ENCODE data around the gene TSEN54. TPM values are rescaled to one million over a fixed set of nuclear protein-coding genes. Genes with fewer than 3 reads are reported as not detected.

TSEN54 gene
- total and polyA plus RNA-seq, 2 experiments from 2014 or later: 45.9 to 62.5 TPM

GRCh38 chr17:75503337-75503950 is 12.9 kb upstream of the TSEN54 start:
- H3K36me3 ChIP-seq (ENCODE audit: insufficient read depth): no peaks in the 10 kb centered on the region

GRCh38 chr17:75503976-75504346 is 12.4 kb upstream of the TSEN54 start:
- no peak for DNase-seq (ENCODE audit: low spot score)
- Histone ChIP-seq H3F3A (replicated peaks; ENCODE audit: low read depth) (no peaks in the 10 kb centered on the region), H3K27ac (ENCODE audit: low read depth) (no peak overlapping the region), H3K4me1 (ENCODE audit: insufficient read depth) (no peaks in the 10 kb centered on the region), H3K4me2 (no peak overlapping the region), H2AFZ (no peak overlapping the region), H3K79me2 (replicated peaks; ENCODE audit: insufficient read depth) (no peaks in the 10 kb centered on the region), H3K27me3 (ENCODE audit: insufficient read depth) (no peaks in the 10 kb centered on the region), H4K20me1 (replicated peaks; ENCODE audit: insufficient read depth) (no peaks in the 10 kb centered on the region), H3K9me2 (ENCODE audit: insufficient read depth) (no peaks in the 10 kb centered on the region), H3K36me3 (ENCODE audit: insufficient read depth) (no peaks in the 10 kb centered on the region), H3K4me3 (no peak overlapping the region)
- no peaks in the 10 kb centered on the region; the same call in 1 of the 3 replicates for H3K4me1 Mint-ChIP-seq
- no peak for ATAC-seq
- H3K27ac Mint-ChIP-seq: no peak overlapping the region
- H3K27me3 Mint-ChIP-seq (ENCODE audit: insufficient read depth, low read depth, poor library complexity): peaks cover 6% of the 10 kb centered on the region
- H3K9me3 Mint-ChIP-seq: no peaks in the 10 kb centered on the region
- H3K36me3 Mint-ChIP-seq (ENCODE audit: low read depth): peaks cover 17% of the 10 kb centered on the region; the same call in 2 of the 3 replicates
- H3K4me3 Mint-ChIP-seq: no peak overlapping the region
- TF ChIP-seq POLR2AphosphoS5 (IDR thresholded peaks at IDR 0.05; ENCODE audit: low read depth): no peak
- no peak for TF ChIP-seq STAT1 (IDR thresholded peaks at IDR 0.05; ENCODE audit: unreplicated experiment)
- TF ChIP-seq EZH2phosphoT487 (IDR thresholded peaks at IDR 0.05; ENCODE audit: unreplicated experiment): no peak
- TF ChIP-seq NANOG (IDR thresholded peaks at IDR 0.05; ENCODE audit: borderline replicate concordance): no peak
- TF ChIP-seq JUNB (IDR thresholded peaks at IDR 0.05; ENCODE audit: unreplicated experiment): no peak
- no peak for TF ChIP-seq EZH2 (IDR thresholded peaks at IDR 0.05; ENCODE audit: low read depth, unreplicated experiment)
- TF ChIP-seq ZNF114 (CRISPR knock-in tag; IDR thresholded peaks at IDR 0.05): no peak
- no peak for TF ChIP-seq CREB1 (CRISPR knock-in tag; IDR thresholded peaks at IDR 0.05; ENCODE audit: low read depth)
- no peak for TF ChIP-seq CTCF (conservative IDR thresholded peaks at IDR 0.05; ENCODE audit: low read depth in 2 of 2)
- TF ChIP-seq REST (IDR thresholded peaks at IDR 0.05; ENCODE audit: unreplicated experiment): no peak

More at GRCh38 chr17:75503337-75503950, 12.9 kb upstream of the TSEN54 start:
- Histone ChIP-seq H3K27me3 (ENCODE audit: insufficient read depth) (no peaks in the 10 kb centered on the region), H3K4me2 (no peak overlapping the region), H3F3A (replicated peaks; ENCODE audit: low read depth) (no peaks in the 10 kb centered on the region), H3K4me1 (ENCODE audit: insufficient read depth) (no peaks in the 10 kb centered on the region), H2AFZ (no peak overlapping the region), H4K20me1 (replicated peaks; ENCODE audit: insufficient read depth) (no peaks in the 10 kb centered on the region), H3K79me2 (replicated peaks; ENCODE audit: insufficient read depth) (no peaks in the 10 kb centered on the region), H3K9me2 (ENCODE audit: insufficient read depth) (no peaks in the 10 kb centered on the region), H3K27ac (ENCODE audit: low read depth) (no peak overlapping the region), H3K4me3 (no peak overlapping the region)
- H3K27ac Mint-ChIP-seq: no peak overlapping the region
- no peak for TF ChIP-seq ZNF331 (CRISPR knock-in tag; IDR thresholded peaks at IDR 0.05; ENCODE audit: low read depth)
- TF ChIP-seq EZH2 (IDR thresholded peaks at IDR 0.05; ENCODE audit: low read depth, unreplicated experiment): no peak
- no peaks in the 10 kb centered on the region for H3K9me3 Mint-ChIP-seq
- H3K4me3 Mint-ChIP-seq: no peak overlapping the region
- peaks cover 17% of the 10 kb centered on the region; the same call in 2 of the 3 replicates for H3K36me3 Mint-ChIP-seq (ENCODE audit: low read depth)
- no peak for ATAC-seq
- no peak for DNase-seq (ENCODE audit: low spot score)
- H3K27me3 Mint-ChIP-seq (ENCODE audit: insufficient read depth, low read depth, poor library complexity): peaks cover 5% of the 10 kb centered on the region
- no peaks in the 10 kb centered on the region; the same call in 1 of the 3 replicates for H3K4me1 Mint-ChIP-seq

Data from GM23338 (cell line).